ENCODE measurements around the gene MTA1.

Gene MTA1

GRCh38 chr14:105445290-105445689 lies 25.7 kb downstream of the MTA1 start:
- no peak for DNase-seq (ENCODE audit: low read depth in 2 of 2)

- DNase-seq (ENCODE audit: low read depth in 2 of 2) = no peak
These were observed 26.5 kb downstream of the MTA1 start for GRCh38 chr14:105445901-105446845.

- DNase-seq (ENCODE audit: low read depth in 2 of 2) = no peak
These were observed 27.3 kb downstream of the MTA1 start for GRCh38 chr14:105446971-105447370.

- no peak for DNase-seq (ENCODE audit: low read depth in 2 of 2)
These were observed 28.3 kb downstream of the MTA1 start for GRCh38 chr14:105447651-105448640.

GRCh38 chr14:105448706-105449111 lies 29.1 kb downstream of the MTA1 start:
- peak; percentile 47 to 58 for DNase-seq (ENCODE audit: low read depth in 2 of 2)

GRCh38 chr14:105449276-105450122 lies 29.9 kb downstream of the MTA1 start:
- DNase-seq (ENCODE audit: low read depth in 2 of 2) = no peak

GRCh38 chr14:105450123-105450505 lies 30.5 kb downstream of the MTA1 start:
- no peak for DNase-seq (ENCODE audit: low read depth in 2 of 2)

- no peak for DNase-seq (ENCODE audit: low read depth in 2 of 2)
These were observed 31.5 kb downstream of the MTA1 start for GRCh38 chr14:105450864-105451720.

GRCh38 chr14:105452963-105453362 lies 33.3 kb downstream of the MTA1 start:
- no peak for DNase-seq (ENCODE audit: low read depth in 2 of 2)

GRCh38 chr14:105453847-105454246 lies 34.2 kb downstream of the MTA1 start:
- DNase-seq (ENCODE audit: low read depth in 2 of 2) = no peak

GRCh38 chr14:105455086-105455640 lies 35.5 kb downstream of the MTA1 start:
- DNase-seq (ENCODE audit: low read depth in 2 of 2) = no peak

GRCh38 chr14:105455766-105456660 lies 36.4 kb downstream of the MTA1 start:
- no peak for DNase-seq (ENCODE audit: low read depth in 2 of 2)

GRCh38 chr14:105456736-105457617 lies 37.4 kb downstream of the MTA1 start:
- DNase-seq (ENCODE audit: low read depth in 2 of 2) = no peak

GRCh38 chr14:105458010-105458409 lies 38.4 kb downstream of the MTA1 start:
- no peak for DNase-seq (ENCODE audit: low read depth in 2 of 2)

- DNase-seq (ENCODE audit: low read depth in 2 of 2) = no peak
These were observed 38.9 kb downstream of the MTA1 start for GRCh38 chr14:105458571-105458970.

- no peak for DNase-seq (ENCODE audit: low read depth in 2 of 2)
These were observed 40.5 kb downstream of the MTA1 start for GRCh38 chr14:105460116-105460515.

- DNase-seq (ENCODE audit: low read depth in 2 of 2) = no peak
These were observed 41.0 kb downstream of the MTA1 start for GRCh38 chr14:105460616-105461015.

- DNase-seq (ENCODE audit: low read depth in 2 of 2) = no peak
These were observed 42.3 kb downstream of the MTA1 start for GRCh38 chr14:105461903-105462302.
